Measurements from ENCODE around the gene MYL5.

- TF ChIP-seq EZH2 (IDR thresholded peaks at IDR 0.05; ENCODE audit: low read depth), result no peak
- TF ChIP-seq, protein P1, sequence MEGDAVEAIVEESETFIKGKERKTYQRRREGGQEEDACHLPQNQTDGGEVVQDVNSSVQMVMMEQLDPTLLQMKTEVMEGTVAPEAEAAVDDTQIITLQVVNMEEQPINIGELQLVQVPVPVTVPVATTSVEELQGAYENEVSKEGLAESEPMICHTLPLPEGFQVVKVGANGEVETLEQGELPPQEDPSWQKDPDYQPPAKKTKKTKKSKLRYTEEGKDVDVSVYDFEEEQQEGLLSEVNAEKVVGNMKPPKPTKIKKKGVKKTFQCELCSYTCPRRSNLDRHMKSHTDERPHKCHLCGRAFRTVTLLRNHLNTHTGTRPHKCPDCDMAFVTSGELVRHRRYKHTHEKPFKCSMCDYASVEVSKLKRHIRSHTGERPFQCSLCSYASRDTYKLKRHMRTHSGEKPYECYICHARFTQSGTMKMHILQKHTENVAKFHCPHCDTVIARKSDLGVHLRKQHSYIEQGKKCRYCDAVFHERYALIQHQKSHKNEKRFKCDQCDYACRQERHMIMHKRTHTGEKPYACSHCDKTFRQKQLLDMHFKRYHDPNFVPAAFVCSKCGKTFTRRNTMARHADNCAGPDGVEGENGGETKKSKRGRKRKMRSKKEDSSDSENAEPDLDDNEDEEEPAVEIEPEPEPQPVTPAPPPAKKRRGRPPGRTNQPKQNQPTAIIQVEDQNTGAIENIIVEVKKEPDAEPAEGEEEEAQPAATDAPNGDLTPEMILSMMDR (conservative IDR thresholded peaks at IDR 0.05), result no peak
Measured at GRCh38 chr4:661881-662761, 12.2 kb upstream of the MYL5 start.

All from PC-9 (cell line).